PC-3 (cell line): ENCODE measurements around the gene RETN. TPM values are rescaled to one million over a fixed set of nuclear protein-coding genes. Genes with fewer than 3 reads are reported as not detected.

ENCODE experiments used
- ATAC-seq: fragments of 200-7000 bp; cut with Tn5 transposase; 2 replicates; pipeline ENCODE4 v1.9.1; 2020; ENCODE audit warnings: mild to moderate bottlenecking, moderate library complexity
- BruUV-seq: library from RNA; stranded (reverse); fragments of 400-500 nt; replicated peaks from 2 replicates; lab custom pipeline; 2021; lab: Mats Ljungman, UMichigan
- CTCF ChIA-PET: fragments of 300-600 bp; sonication (Branson Sonifier 250); formaldehyde crosslinking; loops from one replicate; lab custom pipeline; 2022; ENCODE audit warnings: antibody characterized with exemption; lab: Charles Lee
- POLR2A ChIA-PET: fragments of 300-600 bp; sonication (Branson Sonifier 250); formaldehyde crosslinking; loops from one replicate; lab custom pipeline; 2022; ENCODE audit warnings: antibody characterized with exemption; ENCODE audit not compliant: unreplicated experiment; lab: Charles Lee
- DNase-seq: peaks from one replicate; pipeline ENCODE4 v3.0.0-alpha.2; 2015
- H2AFZ ChIP-seq: fragments of 300-600 bp; sonication (generic); 2 replicates; pipeline ENCODE4 v1.6.0; 2016; ENCODE audit warnings: antibody characterized with exemption, low read length
- H3F3A ChIP-seq: fragments of 300-600 bp; sonication (generic); one replicate; pipeline ENCODE4 v1.6.0; 2017; ENCODE audit warnings: antibody characterized with exemption, low read length, control low read depth, mild to moderate bottlenecking; ENCODE audit not compliant: unreplicated experiment
- H3K27ac ChIP-seq: fragments of 300-600 bp; sonication (generic); 2 replicates; pipeline ENCODE4 v1.5.1; 2016; ENCODE audit warnings: mild to moderate bottlenecking, low read length
- H3K27me3 ChIP-seq: fragments of 300-600 bp; sonication (generic); 2 replicates; pipeline ENCODE4 v1.6.1; 2016; ENCODE audit warnings: low read length, mixed read lengths
- H3K36me3 ChIP-seq: fragments of 300-600 bp; sonication (generic); 2 replicates; pipeline ENCODE4 v1.6.1; 2016; ENCODE audit warnings: low read depth, mixed run types, low read length, mixed read lengths
- H3K4me1 ChIP-seq: fragments of 300-600 bp; sonication (generic); 2 replicates; pipeline ENCODE4 v1.5.1; 2016; ENCODE audit warnings: low read length; ENCODE audit not compliant: insufficient read depth
- H3K4me2 ChIP-seq: fragments of 300-600 bp; sonication (generic); 2 replicates; pipeline ENCODE4 v1.6.0; 2016; ENCODE audit warnings: low read length
- H3K4me3 ChIP-seq: fragments of 300-600 bp; sonication (generic); 2 replicates; pipeline ENCODE4 v1.5.1; 2016; ENCODE audit warnings: mild to moderate bottlenecking, low read length, mixed read lengths
- H3K79me2 ChIP-seq: fragments of 300-600 bp; sonication (generic); 2 replicates; pipeline ENCODE4 v1.6.1; 2017; ENCODE audit warnings: low read length, mixed read lengths
- H3K9ac ChIP-seq: fragments of 300-600 bp; sonication (generic); 2 replicates; pipeline ENCODE4 v1.6.0; 2016; ENCODE audit warnings: mild to moderate bottlenecking, low read length
- H3K9me2 ChIP-seq: fragments of 300-600 bp; sonication (generic); replicated peaks from 2 replicates; pipeline ENCODE4 v1.6.1; 2016; ENCODE audit warnings: mixed run types, low read length, mixed read lengths
- H3K9me3 ChIP-seq: fragments of 300-600 bp; sonication (generic); 2 replicates; pipeline ENCODE4 v1.6.1; 2016; ENCODE audit warnings: low read length, mixed read lengths
- H4K20me1 ChIP-seq: fragments of 300-600 bp; sonication (generic); 2 replicates; pipeline ENCODE4 v1.6.1; 2016; ENCODE audit warnings: low read length, mixed read lengths
- EZH2 ChIP-seq: fragments of 300-600 bp; sonication (generic); IDR thresholded peaks from one replicate; pipeline ENCODE4 v1.6.1; 2017; ENCODE audit warnings: antibody characterized with exemption, mild to moderate bottlenecking, low read length; ENCODE audit not compliant: unreplicated experiment
- EZH2phosphoT487 ChIP-seq: fragments of 300-600 bp; sonication (generic); IDR thresholded peaks from 2 replicates; pipeline ENCODE4 v1.6.1; 2018; ENCODE audit warnings: mild to moderate bottlenecking, antibody characterized with exemption, low read length, borderline replicate concordance
- intact Hi-C: fragments of 100-400 bp; cut with micrococcal nuclease; formaldehyde crosslinking; loops from 2 replicates; pipeline ENCODE4 v1.9.0; 2023
- total RNA-seq: library from RNA; depleted of rRNA; stranded (reverse); fragments of >200 nt; gene quantifications from 2 replicates; pipeline ENCODE4 v1.2.3, GENCODE V29; 2014
- TF ChIP-seq, protein P1 (sequence below): fragments of 300-600 bp; sonication (generic); conservative IDR thresholded peaks from 2 replicates; pipeline ENCODE4 v1.5.1; 2017; ENCODE audit warnings: antibody characterized with exemption, low read depth, mild to moderate bottlenecking, low read length

Gene RETN
- total RNA-seq, 1 experiment from 2014 or later, result not detected

DNA sequence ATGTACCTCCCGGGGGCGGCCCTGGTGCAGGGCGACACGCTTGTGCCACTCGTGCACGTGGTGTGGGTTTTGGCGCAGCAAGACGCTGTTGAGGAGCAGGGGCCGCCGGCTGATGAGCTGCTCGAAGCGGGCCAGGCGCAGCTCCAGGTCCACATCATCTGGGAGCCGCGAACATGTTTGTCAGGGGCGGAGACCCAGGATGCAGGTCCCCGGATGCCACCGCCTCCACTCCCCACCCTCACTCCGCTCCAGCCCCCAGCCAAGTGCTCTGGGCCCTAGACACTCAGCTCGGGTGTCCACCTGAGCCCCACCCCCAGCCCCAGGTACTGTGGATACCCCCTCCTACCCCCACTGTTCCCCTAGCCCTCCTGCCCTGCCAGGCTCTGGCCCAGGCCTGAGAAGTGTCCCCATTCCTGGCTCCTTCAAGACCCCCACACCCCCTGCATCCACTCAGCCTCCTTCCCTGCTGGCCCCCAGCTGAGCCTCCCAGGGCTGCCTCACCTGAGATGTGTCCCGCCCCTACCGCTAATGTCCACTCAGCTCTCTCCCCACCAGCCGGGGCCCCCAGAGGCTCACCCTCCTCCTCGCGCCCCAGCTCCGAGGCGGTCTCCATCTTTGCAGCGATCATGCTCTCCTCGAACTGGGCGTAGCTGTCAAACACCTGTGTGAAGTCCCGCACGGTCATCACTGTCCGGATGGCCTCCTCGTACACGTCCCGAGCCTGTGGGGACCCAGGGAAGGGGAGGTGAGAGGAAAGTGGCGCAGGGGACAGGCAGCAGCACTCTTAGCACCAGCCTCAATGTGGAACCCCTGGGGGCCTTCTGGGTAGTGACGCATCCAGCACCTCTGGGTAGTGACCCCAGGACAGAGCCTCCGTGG, 44.9 kb upstream of the RETN start:
- no peak overlapping the region for H3K27ac ChIP-seq
- H3K9me2 ChIP-seq, result no peaks in the 10 kb centered on the region
- no peaks in the 10 kb centered on the region for H4K20me1 ChIP-seq
- no peaks in the 10 kb centered on the region for H3K9me3 ChIP-seq
- no peaks in the 10 kb centered on the region for H3F3A ChIP-seq
- no peak overlapping the region for H3K9ac ChIP-seq
- H3K79me2 ChIP-seq, result peaks cover 30% of the 10 kb centered on the region
- CTCF ChIA-PET, result interaction anchor here (0.8 kb wide), 1 partner anchor 55 kb away, joined by 3 read pairs; no protein-coding TSS in a partner anchor
- H3K27me3 ChIP-seq, result no peaks in the 10 kb centered on the region
- POLR2A ChIA-PET, result no interaction called here
- no peak overlapping the region for H3K4me3 ChIP-seq
- no peak overlapping the region for H3K4me2 ChIP-seq
- peaks cover 44% of the 10 kb centered on the region; the same call in 1 of the 2 replicates for H3K36me3 ChIP-seq
- BruUV-seq, result no TSS peak
- H3K4me1 ChIP-seq, result peaks cover 18% of the 10 kb centered on the region
- TF ChIP-seq EZH2 (no peak), EZH2phosphoT487 (no peak)
- TF ChIP-seq, protein P1, sequence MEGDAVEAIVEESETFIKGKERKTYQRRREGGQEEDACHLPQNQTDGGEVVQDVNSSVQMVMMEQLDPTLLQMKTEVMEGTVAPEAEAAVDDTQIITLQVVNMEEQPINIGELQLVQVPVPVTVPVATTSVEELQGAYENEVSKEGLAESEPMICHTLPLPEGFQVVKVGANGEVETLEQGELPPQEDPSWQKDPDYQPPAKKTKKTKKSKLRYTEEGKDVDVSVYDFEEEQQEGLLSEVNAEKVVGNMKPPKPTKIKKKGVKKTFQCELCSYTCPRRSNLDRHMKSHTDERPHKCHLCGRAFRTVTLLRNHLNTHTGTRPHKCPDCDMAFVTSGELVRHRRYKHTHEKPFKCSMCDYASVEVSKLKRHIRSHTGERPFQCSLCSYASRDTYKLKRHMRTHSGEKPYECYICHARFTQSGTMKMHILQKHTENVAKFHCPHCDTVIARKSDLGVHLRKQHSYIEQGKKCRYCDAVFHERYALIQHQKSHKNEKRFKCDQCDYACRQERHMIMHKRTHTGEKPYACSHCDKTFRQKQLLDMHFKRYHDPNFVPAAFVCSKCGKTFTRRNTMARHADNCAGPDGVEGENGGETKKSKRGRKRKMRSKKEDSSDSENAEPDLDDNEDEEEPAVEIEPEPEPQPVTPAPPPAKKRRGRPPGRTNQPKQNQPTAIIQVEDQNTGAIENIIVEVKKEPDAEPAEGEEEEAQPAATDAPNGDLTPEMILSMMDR, result no peak
- no peak for DNase-seq
- no peak for ATAC-seq
- no peak overlapping the region for H2AFZ ChIP-seq
- intact Hi-C loops, result no loop called here

DNA sequence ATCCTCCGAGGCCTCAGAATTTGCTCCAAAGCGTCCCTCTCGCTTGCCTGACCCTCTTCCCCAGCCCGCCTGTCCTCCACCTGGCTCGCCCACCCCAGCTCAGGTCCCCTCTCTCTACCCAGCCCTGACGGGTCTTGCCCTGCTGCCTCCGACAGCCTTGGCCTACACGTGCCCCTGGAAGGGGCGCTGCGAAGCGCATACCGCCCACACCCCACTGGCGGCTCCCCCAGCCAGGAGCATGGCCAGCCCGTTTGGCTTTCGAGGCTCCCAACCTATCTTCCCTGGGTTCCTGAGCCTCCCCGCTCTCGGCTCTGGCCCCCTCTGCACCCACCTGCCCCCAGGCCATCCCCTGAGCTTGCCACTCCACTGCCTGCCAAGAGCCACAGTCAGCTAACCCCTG, 44.0 kb upstream of the RETN start:
- TF ChIP-seq EZH2 (no peak), EZH2phosphoT487 (no peak)
- TF ChIP-seq, protein P1, result no peak
- ChIA-PET POLR2A (no interaction called here), CTCF (interaction anchor here (0.9 kb wide), 1 partner anchor 56 kb away, joined by 4 read pairs; no protein-coding TSS in a partner anchor)
- peaks cover 12% of the 10 kb centered on the region for H3K4me1 ChIP-seq
- H3F3A ChIP-seq, result no peaks in the 10 kb centered on the region
- no peaks in the 10 kb centered on the region for H3K9me2 ChIP-seq
- DNase-seq (no peak), ATAC-seq (no peak)
- H3K9ac ChIP-seq, result no peak overlapping the region
- no peaks in the 10 kb centered on the region for H4K20me1 ChIP-seq
- BruUV-seq, result no TSS peak
- H3K4me2 ChIP-seq, result no peak overlapping the region
- peaks cover 41% of the 10 kb centered on the region; the same call in 1 of the 2 replicates for H3K36me3 ChIP-seq
- peaks cover 36% of the 10 kb centered on the region for H3K79me2 ChIP-seq
- H3K4me3 ChIP-seq, result no peak overlapping the region
- H2AFZ ChIP-seq, result no peak overlapping the region
- no peaks in the 10 kb centered on the region for H3K27me3 ChIP-seq
- intact Hi-C loops, result no loop called here
- H3K9me3 ChIP-seq, result no peaks in the 10 kb centered on the region
- no peak overlapping the region for H3K27ac ChIP-seq
